Anterior cingulate cortex (tissue), 58 donors: Measurements from ENCODE around the gene MAST4.
A peak's percentile ranks its signal among the peaks of the same experiment; 100 is the strongest.

Source experiments
- DNase-seq, 58 donors: peaks; one replicate each; lab custom pipeline; 2025; lab: John Stamatoyannopoulos, UW

MAST4 gene

GRCh38 chr5:66644111-66644510 lies 47.9 kb downstream of the MAST4 start:
- DNase-seq, result no peak

GRCh38 chr5:66645039-66645438 lies 48.8 kb downstream of the MAST4 start:
- no peak for DNase-seq

- no peak for DNase-seq
Observed at GRCh38 chr5:66646570-66646969, 50.4 kb downstream of the MAST4 start.

GRCh38 chr5:66647146-66647856 lies 51.1 kb downstream of the MAST4 start:
- no peak for DNase-seq

GRCh38 chr5:66652818-66653217 lies 56.6 kb downstream of the MAST4 start:
- DNase-seq, result no peak

GRCh38 chr5:66653325-66653724 lies 57.1 kb downstream of the MAST4 start:
- no peak for DNase-seq

GRCh38 chr5:66655395-66656324 lies 59.5 kb downstream of the MAST4 start:
- DNase-seq, result peak in 11 of 58 donors; percentile 6 to 48 (median 19)

GRCh38 chr5:66658516-66658915 lies 62.3 kb downstream of the MAST4 start:
- DNase-seq, result no peak

- no peak for DNase-seq
Observed at GRCh38 chr5:66659780-66660179, 63.6 kb downstream of the MAST4 start.

GRCh38 chr5:66660396-66660795 lies 64.2 kb downstream of the MAST4 start:
- no peak for DNase-seq

GRCh38 chr5:66661149-66661548 lies 65.0 kb downstream of the MAST4 start:
- DNase-seq, result peak in 19 of 58 donors; percentile 7 to 70 (median 18)

- peak in 1 of 58 donors; percentile 6 for DNase-seq
Observed at GRCh38 chr5:66666778-66667177, 70.6 kb downstream of the MAST4 start.

- DNase-seq, result no peak
Observed at GRCh38 chr5:66669086-66669861, 73.1 kb downstream of the MAST4 start.

GRCh38 chr5:66669862-66670195 lies 73.6 kb downstream of the MAST4 start:
- no peak for DNase-seq

GRCh38 chr5:66671305-66671704 lies 75.1 kb downstream of the MAST4 start:
- no peak for DNase-seq

GRCh38 chr5:66674802-66675201 lies 78.6 kb downstream of the MAST4 start:
- DNase-seq, result no peak

- DNase-seq, result no peak
Observed at GRCh38 chr5:66675406-66675805, 79.2 kb downstream of the MAST4 start.

- DNase-seq, result no peak
Observed at GRCh38 chr5:66680221-66680620, 84.0 kb downstream of the MAST4 start.

- no peak for DNase-seq
Observed at GRCh38 chr5:66680804-66681203, 84.6 kb downstream of the MAST4 start.

GRCh38 chr5:66684663-66685062 lies 88.5 kb downstream of the MAST4 start:
- no peak for DNase-seq
